ENCODE measurements around the gene CDH3. TPM values are rescaled to one million over a fixed set of nuclear protein-coding genes. Genes with fewer than 3 reads are reported as not detected.

CDH3 gene
- total RNA-seq (1 to 10 TPM; 3.0 to 8.2 TPM), polyA plus RNA-seq (ENCODE audit: insufficient read depth, low read depth, low replicate concordance) (5.4 TPM)
- long read RNA-seq, donor 1, full-length matches to known transcripts = 3 of 13 reads
- long read RNA-seq, donor 1, partial matches to known transcripts = 10 of 13 reads
- long read RNA-seq, donor 1, other reads (novel, unspliced or antisense) = 0 of 13 reads
- long read RNA-seq, donor 2, partial matches to known transcripts = 6 of 7 reads
- long read RNA-seq, donor 2, other reads (novel, unspliced or antisense) = 0 of 7 reads

- DNase-seq = peak; percentile 59
- TF ChIP-seq, protein P1, sequence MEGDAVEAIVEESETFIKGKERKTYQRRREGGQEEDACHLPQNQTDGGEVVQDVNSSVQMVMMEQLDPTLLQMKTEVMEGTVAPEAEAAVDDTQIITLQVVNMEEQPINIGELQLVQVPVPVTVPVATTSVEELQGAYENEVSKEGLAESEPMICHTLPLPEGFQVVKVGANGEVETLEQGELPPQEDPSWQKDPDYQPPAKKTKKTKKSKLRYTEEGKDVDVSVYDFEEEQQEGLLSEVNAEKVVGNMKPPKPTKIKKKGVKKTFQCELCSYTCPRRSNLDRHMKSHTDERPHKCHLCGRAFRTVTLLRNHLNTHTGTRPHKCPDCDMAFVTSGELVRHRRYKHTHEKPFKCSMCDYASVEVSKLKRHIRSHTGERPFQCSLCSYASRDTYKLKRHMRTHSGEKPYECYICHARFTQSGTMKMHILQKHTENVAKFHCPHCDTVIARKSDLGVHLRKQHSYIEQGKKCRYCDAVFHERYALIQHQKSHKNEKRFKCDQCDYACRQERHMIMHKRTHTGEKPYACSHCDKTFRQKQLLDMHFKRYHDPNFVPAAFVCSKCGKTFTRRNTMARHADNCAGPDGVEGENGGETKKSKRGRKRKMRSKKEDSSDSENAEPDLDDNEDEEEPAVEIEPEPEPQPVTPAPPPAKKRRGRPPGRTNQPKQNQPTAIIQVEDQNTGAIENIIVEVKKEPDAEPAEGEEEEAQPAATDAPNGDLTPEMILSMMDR (IDR thresholded peaks at IDR 0.05) = no peak
- no peak for TF ChIP-seq POLR2A (IDR thresholded peaks at IDR 0.05)
- no peaks in the 10 kb centered on the region for H3K9me3 ChIP-seq
- H3K27me3 ChIP-seq = no peaks in the 10 kb centered on the region
- peak within 1 kb of the TSS; percentile 24 to 45 for H3K27ac ChIP-seq
- peaks cover 11% of the 10 kb centered on the region for H3K4me1 ChIP-seq
- WGBS, 2 donors = 1% methylated on average over 19 to 50 of the region's 53 CpGs
- peak within 1 kb of the TSS; percentile 56 to 68 for H3K4me3 ChIP-seq
- no peaks in the 10 kb centered on the region for H3K36me3 ChIP-seq (ENCODE audit: low read depth, missing control alignments)
- intact Hi-C loops (cut with DNase I; ENCODE audit: low total_unique reads) = no loop called here
Measured at GRCh38 chr16:68644715-68645493, at the start of gene CDH3. Gene CDH3 (plus strand): TSS chr16:68645310. CDS start chr16:68645380, 70 bp downstream.

DNA sequence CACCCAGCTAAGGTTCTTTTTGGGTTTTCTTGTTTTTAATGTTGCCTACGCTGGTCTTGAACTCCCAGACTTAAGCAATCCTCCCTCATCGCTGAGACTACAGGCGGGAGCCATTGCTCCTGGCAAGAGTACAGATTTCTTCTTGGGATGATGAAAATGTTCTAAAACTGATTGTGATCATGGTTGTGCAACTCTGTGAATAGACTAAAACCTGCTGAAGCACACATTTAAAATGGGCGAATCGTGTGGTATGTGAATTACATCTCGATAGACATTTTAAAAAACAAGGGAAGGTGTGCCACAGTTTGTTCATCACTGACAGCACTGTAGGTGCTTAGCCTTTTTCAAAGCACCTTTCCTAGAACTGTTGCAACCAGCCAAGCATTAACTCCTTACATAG, 48.8 kb upstream of the CDH3 start:
- 95 to 98% methylated on average over 6 of the region's 6 CpGs for WGBS, 2 donors
- H3K4me1 ChIP-seq = no peaks in the 10 kb centered on the region

GRCh38 chr16:68599586-68599985, 45.5 kb upstream of the CDH3 start:
- Histone ChIP-seq H3K27ac (no peak overlapping the region), H3K4me3 (no peak overlapping the region), H3K36me3 (ENCODE audit: low read depth, missing control alignments) (no peaks in the 10 kb centered on the region), H3K4me1 (no peaks in the 10 kb centered on the region), H3K27me3 (no peaks in the 10 kb centered on the region), H3K9me3 (no peaks in the 10 kb centered on the region)
- TF ChIP-seq, protein P1 (IDR thresholded peaks at IDR 0.05) = no peak
- no peak for TF ChIP-seq POLR2A (IDR thresholded peaks at IDR 0.05)
- DNase-seq = no peak
- intact Hi-C loops (cut with DNase I; ENCODE audit: low total_unique reads) = loop anchor here (10.0 kb wide), 1 partner anchor 195 kb away; no protein-coding TSS in a partner anchor
- 92 to 100% methylated on average over 1 of the region's 1 CpG for WGBS, 2 donors

More for the DNA sequence above, 48.8 kb upstream of the CDH3 start:
- intact Hi-C loops (cut with DNase I; ENCODE audit: low total_unique reads) = loop anchor here (10.0 kb wide), 1 partner anchor 199 kb away; no protein-coding TSS in a partner anchor
- Histone ChIP-seq H3K36me3 (ENCODE audit: low read depth, missing control alignments) (no peaks in the 10 kb centered on the region), H3K4me3 (no peak overlapping the region), H3K27ac (no peak overlapping the region), H3K9me3 (no peaks in the 10 kb centered on the region), H3K27me3 (no peaks in the 10 kb centered on the region)
- TF ChIP-seq, protein P1 (IDR thresholded peaks at IDR 0.05) = no peak
- no peak for DNase-seq

DNA sequence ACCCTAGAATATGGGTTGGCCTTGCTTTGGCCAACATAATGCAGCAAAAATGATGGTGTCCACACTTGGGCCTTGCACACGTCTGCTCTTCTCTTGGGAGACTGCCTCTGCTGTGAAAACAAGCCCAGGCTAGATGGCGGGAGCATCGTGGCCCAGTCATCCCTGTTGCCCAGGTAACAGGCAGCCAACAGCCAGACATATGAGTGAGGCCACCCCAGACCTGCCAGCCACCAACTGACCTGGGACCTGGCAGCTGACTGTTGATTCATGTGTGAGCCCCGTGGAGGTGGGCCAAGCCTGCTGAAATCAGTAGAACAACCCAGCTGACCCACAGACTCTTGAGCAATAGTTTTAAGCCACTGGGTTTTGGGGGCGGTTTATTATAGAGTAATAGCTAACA, 39.4 kb upstream of the CDH3 start:
- intact Hi-C loops (cut with DNase I; ENCODE audit: low total_unique reads) = no loop called here
- no peak overlapping the region for H3K27ac ChIP-seq
- 79 to 86% methylated on average over 4 to 5 of the region's 5 CpGs for WGBS, 2 donors

More for the DNA sequence above, 39.4 kb upstream of the CDH3 start:
- Histone ChIP-seq H3K4me3 (no peak overlapping the region), H3K36me3 (ENCODE audit: low read depth, missing control alignments) (no peaks in the 10 kb centered on the region), H3K9me3 (no peaks in the 10 kb centered on the region), H3K4me1 (no peaks in the 10 kb centered on the region), H3K27me3 (no peaks in the 10 kb centered on the region)
- TF ChIP-seq, protein P1 (IDR thresholded peaks at IDR 0.05) = no peak
- TF ChIP-seq POLR2A (IDR thresholded peaks at IDR 0.05) = no peak
- no peak for DNase-seq
